ENCODE results near the gene HOXB6. TPM values are rescaled to one million over a fixed set of nuclear protein-coding genes. Genes with fewer than 3 reads are reported as not detected.

HOXB6 gene
- total RNA-seq, 2 donors from 2014 or later = 0.82 to 2.6 TPM

DNA sequence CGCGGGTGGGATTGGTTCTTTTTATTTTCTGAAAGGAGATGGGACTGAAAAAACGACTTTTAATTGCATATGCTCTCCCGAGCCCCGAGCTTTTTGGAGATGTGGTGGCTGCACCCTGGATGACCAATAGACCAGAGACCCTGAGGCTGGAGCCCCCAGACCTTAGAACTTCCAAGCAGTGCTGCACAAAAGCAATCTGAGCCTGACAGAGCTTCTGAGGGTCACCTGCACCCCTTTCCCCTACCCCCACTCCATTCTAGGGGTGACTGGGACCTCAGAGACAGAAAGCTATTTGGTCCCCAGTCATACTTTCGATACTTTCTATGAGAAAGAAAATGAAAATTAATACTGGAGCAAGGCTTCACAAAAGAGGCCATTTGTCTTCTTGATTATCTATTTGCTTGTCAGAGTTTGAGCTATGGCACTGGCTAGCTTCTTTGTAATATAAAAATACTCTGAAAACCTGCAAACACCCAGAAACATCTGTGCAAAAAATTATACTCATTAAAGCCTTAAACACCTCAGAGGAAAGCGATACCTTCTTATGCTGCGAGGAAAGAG is 30.2 kb downstream of the HOXB6 start:
- no peaks in the 10 kb centered on the region for H3K9me3 ChIP-seq
- TF ChIP-seq, protein P1, sequence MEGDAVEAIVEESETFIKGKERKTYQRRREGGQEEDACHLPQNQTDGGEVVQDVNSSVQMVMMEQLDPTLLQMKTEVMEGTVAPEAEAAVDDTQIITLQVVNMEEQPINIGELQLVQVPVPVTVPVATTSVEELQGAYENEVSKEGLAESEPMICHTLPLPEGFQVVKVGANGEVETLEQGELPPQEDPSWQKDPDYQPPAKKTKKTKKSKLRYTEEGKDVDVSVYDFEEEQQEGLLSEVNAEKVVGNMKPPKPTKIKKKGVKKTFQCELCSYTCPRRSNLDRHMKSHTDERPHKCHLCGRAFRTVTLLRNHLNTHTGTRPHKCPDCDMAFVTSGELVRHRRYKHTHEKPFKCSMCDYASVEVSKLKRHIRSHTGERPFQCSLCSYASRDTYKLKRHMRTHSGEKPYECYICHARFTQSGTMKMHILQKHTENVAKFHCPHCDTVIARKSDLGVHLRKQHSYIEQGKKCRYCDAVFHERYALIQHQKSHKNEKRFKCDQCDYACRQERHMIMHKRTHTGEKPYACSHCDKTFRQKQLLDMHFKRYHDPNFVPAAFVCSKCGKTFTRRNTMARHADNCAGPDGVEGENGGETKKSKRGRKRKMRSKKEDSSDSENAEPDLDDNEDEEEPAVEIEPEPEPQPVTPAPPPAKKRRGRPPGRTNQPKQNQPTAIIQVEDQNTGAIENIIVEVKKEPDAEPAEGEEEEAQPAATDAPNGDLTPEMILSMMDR (IDR thresholded peaks at IDR 0.05) = no peak
- peaks cover 11 to 38% of the 10 kb centered on the region in 2 donors for H3K27me3 ChIP-seq
- H3K4me1 ChIP-seq = peaks cover 0 to 13% of the 10 kb centered on the region in 2 donors
- H3K27ac ChIP-seq = no peak overlapping the region
- no peaks in the 10 kb centered on the region for H3K36me3 ChIP-seq
- DNase-seq (ENCODE audit: low spot score) = no peak
- no peak overlapping the region for H3K4me3 ChIP-seq

DNA sequence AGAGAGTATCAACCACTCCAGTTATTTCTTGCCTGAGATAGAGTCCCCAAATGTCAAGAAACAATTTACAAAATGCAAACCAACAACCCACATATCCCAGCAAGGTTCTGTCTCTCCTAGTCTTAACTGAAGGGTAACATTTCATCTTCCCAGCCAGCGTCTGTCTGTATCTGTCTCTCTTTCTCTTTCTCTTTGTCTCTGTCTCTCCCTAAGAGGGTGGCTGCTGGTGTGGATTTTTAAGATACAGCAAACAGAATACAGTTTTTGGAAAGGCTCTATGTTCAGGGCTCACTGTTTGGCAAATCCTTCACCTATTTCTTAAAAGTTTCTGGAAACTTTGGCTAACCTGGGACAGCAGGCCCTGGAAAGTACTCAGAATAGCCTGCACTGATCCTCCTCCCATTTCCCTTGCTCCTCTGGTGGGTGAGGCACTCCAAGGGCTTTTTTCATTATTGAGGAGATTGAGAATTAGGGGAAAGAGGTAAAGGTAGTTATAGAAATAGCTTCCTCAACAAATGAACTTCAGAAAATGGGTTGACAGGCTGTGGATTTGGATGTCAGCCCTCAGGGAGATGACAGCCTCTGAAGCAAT is 32.9 kb downstream of the HOXB6 start:
- Histone ChIP-seq H3K27me3 (peaks cover 0 to 21% of the 10 kb centered on the region in 2 donors), H3K9me3 (no peaks in the 10 kb centered on the region), H3K36me3 (no peaks in the 10 kb centered on the region), H3K27ac (no peak overlapping the region), H3K4me3 (no peak overlapping the region), H3K4me1 (peaks cover 0 to 13% of the 10 kb centered on the region in 2 donors)
- no peak for DNase-seq (ENCODE audit: low spot score)
- TF ChIP-seq, protein P1 (IDR thresholded peaks at IDR 0.05) = no peak

DNA sequence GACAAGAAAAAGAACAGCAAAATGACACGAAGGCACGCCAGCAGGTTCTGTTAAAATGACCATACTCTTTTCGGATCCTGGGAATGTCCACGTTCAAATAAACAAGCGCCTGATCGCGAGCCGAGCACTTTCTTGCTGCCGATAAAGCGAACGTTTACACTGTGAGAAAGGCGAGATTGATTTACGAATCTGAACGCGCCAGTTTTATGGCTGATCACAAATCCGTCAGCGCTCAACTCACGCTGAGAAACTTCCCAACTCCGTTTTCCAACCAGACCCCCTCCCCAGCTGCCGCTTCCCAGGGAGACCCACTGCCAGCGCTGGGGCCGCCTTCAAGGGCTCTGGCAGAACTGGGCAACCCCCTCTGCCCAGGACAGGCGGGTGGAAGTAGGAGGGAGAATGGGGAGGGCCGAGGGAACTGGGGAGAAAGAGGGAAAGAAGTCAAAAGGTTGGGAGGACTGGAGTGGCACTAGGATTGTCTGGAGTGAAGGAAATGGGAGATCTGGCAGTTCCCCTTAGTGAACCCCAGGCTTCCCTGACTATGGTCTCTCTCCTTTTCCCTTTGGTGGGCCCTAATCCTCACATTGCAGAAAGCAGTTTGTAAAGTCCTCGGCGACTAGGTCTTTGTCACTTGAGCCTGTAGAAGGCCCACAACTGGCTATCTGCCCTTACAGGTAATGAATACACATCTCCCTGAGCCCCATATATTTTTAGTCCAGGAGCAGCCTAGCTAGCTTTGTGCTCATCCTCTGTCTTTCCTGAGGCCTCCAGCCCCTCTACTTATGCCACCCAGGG is 33.6 kb downstream of the HOXB6 start:
- Histone ChIP-seq H3K4me1 (peaks cover 0 to 6% of the 10 kb centered on the region in 2 donors), H3K27ac (no peak overlapping the region), H3K27me3 (peaks cover 0 to 14% of the 10 kb centered on the region in 2 donors), H3K9me3 (no peaks in the 10 kb centered on the region), H3K4me3 (no peak overlapping the region), H3K36me3 (no peaks in the 10 kb centered on the region)
- TF ChIP-seq, protein P1 (IDR thresholded peaks at IDR 0.05) = no peak
- no peak for DNase-seq (ENCODE audit: low spot score)

DNA sequence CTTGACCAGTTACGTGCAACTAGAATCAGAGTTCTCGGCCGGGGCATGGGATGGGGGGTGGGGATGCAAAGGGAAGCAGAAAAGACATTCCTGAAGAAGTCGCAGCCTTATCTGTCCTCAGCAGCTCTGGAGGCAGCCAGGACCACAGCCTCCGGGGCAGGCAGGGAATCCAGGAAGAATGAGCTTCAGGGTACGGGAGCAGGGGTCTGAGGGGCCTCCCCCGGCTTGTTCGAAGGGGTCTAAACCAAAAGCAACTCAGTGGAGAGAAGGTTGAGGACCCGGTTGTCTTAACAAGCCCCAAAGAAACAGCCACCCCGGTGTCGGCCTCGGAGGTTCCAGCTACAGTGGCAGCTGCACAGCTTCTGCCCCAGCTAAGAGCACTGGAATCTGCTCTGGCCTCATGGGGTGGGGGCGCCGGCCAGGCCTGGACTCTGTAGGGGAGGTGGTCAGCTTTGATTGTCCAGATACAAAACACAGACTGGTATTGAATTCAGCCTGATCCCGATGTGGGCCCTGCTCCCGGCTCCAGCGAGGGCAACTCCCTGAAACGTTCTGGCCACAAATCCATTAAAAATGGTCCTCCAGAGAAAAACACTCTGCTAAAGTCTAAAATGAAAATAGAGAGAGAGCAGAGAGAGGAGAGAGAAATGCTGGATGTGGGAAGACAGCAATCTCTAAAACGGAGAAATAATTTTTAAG is 34.3 kb downstream of the HOXB6 start:
- no peak for DNase-seq (ENCODE audit: low spot score)
- Histone ChIP-seq H3K36me3 (no peaks in the 10 kb centered on the region), H3K4me1 (no peaks in the 10 kb centered on the region), H3K27me3 (peaks cover 0 to 9% of the 10 kb centered on the region in 2 donors), H3K27ac (no peak overlapping the region), H3K9me3 (no peaks in the 10 kb centered on the region), H3K4me3 (no peak overlapping the region)
- TF ChIP-seq, protein P1 (IDR thresholded peaks at IDR 0.05) = no peak

DNA sequence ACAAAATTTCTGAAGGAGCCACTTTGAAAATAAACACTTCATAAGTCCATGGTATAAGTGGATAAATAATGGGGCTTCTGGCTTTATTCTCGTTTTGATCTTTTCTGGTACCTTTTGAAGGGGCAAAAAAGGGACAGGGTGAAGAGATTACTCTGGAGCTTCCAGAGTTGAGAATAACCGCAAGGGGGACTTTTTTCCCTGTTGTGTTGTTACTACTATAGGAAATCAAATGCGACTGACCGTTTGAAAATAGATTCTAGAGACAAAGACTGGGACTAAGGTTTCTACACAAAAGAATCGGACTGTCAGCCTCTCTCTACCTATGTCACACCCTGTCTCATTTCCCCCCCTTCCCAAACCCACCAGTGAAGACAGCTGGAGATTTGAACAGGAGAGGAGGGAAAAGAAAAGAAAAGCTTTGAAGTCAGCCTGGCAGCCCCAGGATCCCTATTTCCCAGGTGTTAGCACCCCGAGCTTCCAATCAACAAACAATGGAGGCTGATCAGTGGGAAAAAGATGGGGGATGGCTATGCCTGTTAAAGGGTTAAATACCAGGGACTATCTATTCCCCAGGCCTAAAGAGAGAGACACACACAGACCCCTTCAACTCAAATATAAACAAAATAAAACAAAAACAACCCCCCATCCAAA is 35.0 kb downstream of the HOXB6 start:
- no peak for DNase-seq (ENCODE audit: low spot score)
- no peak overlapping the region for H3K27ac ChIP-seq
- H3K27me3 ChIP-seq = peaks cover 0 to 9% of the 10 kb centered on the region in 2 donors
- H3K9me3 ChIP-seq = no peaks in the 10 kb centered on the region
- H3K4me1 ChIP-seq = no peaks in the 10 kb centered on the region
- H3K36me3 ChIP-seq = no peaks in the 10 kb centered on the region
- TF ChIP-seq, protein P1 (IDR thresholded peaks at IDR 0.05) = no peak
- no peak overlapping the region for H3K4me3 ChIP-seq

All from right atrium auricular region (tissue), 2 donors.